Measurements from ENCODE around the gene DCANP1. TPM values are rescaled to one million over a fixed set of nuclear protein-coding genes. Genes with fewer than 3 reads are reported as not detected.

The DCANP1 gene
- total RNA-seq, 1 experiment from 2014 or later = not detected

DNA sequence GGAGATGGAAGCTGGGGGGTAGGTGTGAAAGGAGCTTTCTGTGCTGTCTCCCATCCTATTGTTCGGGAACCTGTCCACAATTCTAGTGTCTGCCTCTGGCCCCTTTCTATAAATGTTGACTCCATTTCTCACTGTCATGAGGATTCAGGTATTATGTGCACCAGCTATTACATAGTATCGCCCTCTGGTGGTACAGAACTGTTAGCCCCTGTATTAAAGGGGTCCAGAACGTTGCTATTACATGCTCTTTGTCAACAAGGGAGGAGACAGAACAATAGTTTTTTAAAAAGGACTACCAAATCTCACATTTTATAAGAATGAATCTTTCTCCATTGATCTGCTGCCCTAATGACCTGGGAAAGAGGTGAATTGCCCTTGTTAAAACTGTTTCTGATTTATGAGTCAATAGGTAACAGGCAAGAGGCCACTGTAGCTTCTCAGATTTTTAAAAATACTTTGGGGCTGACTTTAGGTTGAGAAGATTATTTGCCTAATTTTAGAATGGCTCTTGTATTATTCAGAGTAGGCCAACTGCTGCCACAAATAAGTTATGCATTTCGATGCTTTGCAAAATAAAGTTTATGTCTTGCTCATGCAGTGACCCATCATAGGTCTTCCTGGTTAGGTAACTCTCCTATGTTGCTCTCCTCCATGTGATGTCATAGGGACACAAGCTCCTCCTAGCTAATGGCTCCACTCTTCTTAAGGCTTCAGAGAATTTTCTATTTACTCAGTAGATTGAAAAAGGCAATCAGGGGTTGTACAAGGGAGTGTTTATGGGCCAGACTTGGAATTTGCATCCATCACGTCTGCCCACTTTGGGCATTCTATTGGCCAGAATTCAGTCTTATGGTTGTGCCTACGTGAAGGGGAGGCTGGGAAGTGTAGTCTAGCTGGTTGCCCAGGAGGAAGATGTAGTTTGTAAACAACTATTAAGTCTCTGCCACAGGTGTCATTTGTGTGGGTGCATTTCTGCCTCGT is 20.8 kb downstream of the DCANP1 start:
- H3K4me1 Mint-ChIP-seq (ENCODE audit: insufficient read depth, unreplicated experiment) = no peaks in the 10 kb centered on the region
- peaks cover 7% of the 10 kb centered on the region for H3K9me3 Mint-ChIP-seq (ENCODE audit: unreplicated experiment)
- intact Hi-C loops (cut with micrococcal nuclease) = loop anchor here (5.0 to 10.0 kb wide), 3 partner anchors 39 to 219 kb away; no protein-coding TSS in a partner anchor
- no peaks in the 10 kb centered on the region for H3K36me3 Mint-ChIP-seq (ENCODE audit: insufficient read depth, unreplicated experiment)
- no peak overlapping the region for H3K4me3 Mint-ChIP-seq (ENCODE audit: unreplicated experiment)
- POLR2A ChIA-PET = interaction anchor here (0.8 to 2.7 kb wide), 5 partner anchors 8 to 47 kb away, joined by 4 to 10 read pairs (median 5); partner anchors contain the start of gene MACROH2A1
- H3K27ac Mint-ChIP-seq (ENCODE audit: low read depth, unreplicated experiment) = no peak overlapping the region
- BruUV-seq (replicated peaks) = no TSS peak
- DNase-seq (ENCODE audit: unreplicated experiment) = peak; percentile 82
- peaks cover 9% of the 10 kb centered on the region for H3K27me3 Mint-ChIP-seq (ENCODE audit: insufficient read depth, unreplicated experiment)
- TF ChIP-seq, protein P1, sequence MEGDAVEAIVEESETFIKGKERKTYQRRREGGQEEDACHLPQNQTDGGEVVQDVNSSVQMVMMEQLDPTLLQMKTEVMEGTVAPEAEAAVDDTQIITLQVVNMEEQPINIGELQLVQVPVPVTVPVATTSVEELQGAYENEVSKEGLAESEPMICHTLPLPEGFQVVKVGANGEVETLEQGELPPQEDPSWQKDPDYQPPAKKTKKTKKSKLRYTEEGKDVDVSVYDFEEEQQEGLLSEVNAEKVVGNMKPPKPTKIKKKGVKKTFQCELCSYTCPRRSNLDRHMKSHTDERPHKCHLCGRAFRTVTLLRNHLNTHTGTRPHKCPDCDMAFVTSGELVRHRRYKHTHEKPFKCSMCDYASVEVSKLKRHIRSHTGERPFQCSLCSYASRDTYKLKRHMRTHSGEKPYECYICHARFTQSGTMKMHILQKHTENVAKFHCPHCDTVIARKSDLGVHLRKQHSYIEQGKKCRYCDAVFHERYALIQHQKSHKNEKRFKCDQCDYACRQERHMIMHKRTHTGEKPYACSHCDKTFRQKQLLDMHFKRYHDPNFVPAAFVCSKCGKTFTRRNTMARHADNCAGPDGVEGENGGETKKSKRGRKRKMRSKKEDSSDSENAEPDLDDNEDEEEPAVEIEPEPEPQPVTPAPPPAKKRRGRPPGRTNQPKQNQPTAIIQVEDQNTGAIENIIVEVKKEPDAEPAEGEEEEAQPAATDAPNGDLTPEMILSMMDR (IDR thresholded peaks at IDR 0.05; ENCODE audit: unreplicated experiment) = peak; percentile 81
- CTCF ChIA-PET = interaction anchor here (0.6 to 4.0 kb wide), 59 partner anchors 8 to 730 kb away, joined by 3 to 60 read pairs (median 4); partner anchors contain the start of gene IL9

DNA sequence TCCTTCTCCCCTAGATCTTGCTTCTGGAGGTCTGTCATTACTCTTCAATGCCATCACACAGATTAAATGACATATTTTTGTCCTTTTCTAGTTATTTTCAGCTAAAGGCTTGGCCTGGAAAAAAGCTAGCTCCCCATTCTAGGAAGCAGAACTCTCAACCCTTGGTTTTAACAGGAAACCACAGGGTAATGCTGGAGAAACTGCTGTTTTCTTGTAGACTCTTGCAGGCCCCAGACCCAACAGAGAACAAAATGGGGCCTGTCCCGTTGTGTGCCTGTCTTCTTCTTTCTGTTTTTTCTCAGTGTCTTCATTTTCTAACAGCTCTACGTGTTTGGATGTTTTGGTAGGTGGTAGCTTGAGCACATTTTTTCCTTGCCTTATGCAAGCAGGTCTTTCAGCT is 21.5 kb downstream of the DCANP1 start:
- ChIA-PET POLR2A (interaction anchor here (0.8 to 2.7 kb wide), 5 partner anchors 8 to 46 kb away, joined by 4 to 10 read pairs (median 5); partner anchors contain the start of gene MACROH2A1), CTCF (interaction anchor here (0.6 to 4.0 kb wide), 52 partner anchors 8 to 731 kb away, joined by 3 to 60 read pairs (median 4); partner anchors contain the start of gene IL9)
- no peak overlapping the region for H3K4me3 Mint-ChIP-seq (ENCODE audit: unreplicated experiment)
- intact Hi-C loops (cut with micrococcal nuclease) = loop anchor here (5.0 to 10.0 kb wide), 3 partner anchors 38 to 218 kb away; no protein-coding TSS in a partner anchor
- no peak for DNase-seq (ENCODE audit: unreplicated experiment)
- peaks cover 17% of the 10 kb centered on the region for H3K27me3 Mint-ChIP-seq (ENCODE audit: insufficient read depth, unreplicated experiment)
- TF ChIP-seq, protein P1 (IDR thresholded peaks at IDR 0.05; ENCODE audit: unreplicated experiment) = no peak
- H3K9me3 Mint-ChIP-seq (ENCODE audit: unreplicated experiment) = peaks cover 7% of the 10 kb centered on the region
- H3K36me3 Mint-ChIP-seq (ENCODE audit: insufficient read depth, unreplicated experiment) = no peaks in the 10 kb centered on the region
- no TSS peak for BruUV-seq (replicated peaks)
- H3K4me1 Mint-ChIP-seq (ENCODE audit: insufficient read depth, unreplicated experiment) = no peaks in the 10 kb centered on the region
- H3K27ac Mint-ChIP-seq (ENCODE audit: low read depth, unreplicated experiment) = no peak overlapping the region

DNA sequence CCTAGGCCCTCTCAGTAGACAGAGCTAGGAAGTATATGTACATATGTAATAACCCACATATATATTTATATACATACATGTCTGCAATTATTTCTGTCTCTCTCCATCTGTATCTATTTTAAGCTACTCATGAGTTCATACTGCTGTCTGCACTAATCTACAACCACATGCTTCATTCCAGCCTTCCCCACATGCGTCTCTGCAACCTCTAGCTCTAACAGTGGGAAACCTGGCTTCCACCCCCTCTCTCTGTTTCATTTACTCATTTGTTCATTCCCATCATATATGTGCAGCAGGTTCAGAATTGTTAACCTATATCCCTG is 23.3 kb downstream of the DCANP1 start:
- CTCF ChIA-PET = interaction anchor here (0.6 to 4.0 kb wide), 9 partner anchors 10 to 516 kb away, joined by 3 to 27 read pairs (median 5); no protein-coding TSS in a partner anchor
- H3K4me1 Mint-ChIP-seq (ENCODE audit: insufficient read depth, unreplicated experiment) = no peaks in the 10 kb centered on the region
- DNase-seq (ENCODE audit: unreplicated experiment) = no peak
- H3K36me3 Mint-ChIP-seq (ENCODE audit: insufficient read depth, unreplicated experiment) = no peaks in the 10 kb centered on the region
- BruUV-seq (replicated peaks) = no TSS peak
- intact Hi-C loops (cut with micrococcal nuclease) = loop anchor here (10.0 kb wide), 1 partner anchor 59 kb away; no protein-coding TSS in a partner anchor
- H3K27ac Mint-ChIP-seq (ENCODE audit: low read depth, unreplicated experiment) = no peak overlapping the region
- TF ChIP-seq, protein P1 (IDR thresholded peaks at IDR 0.05; ENCODE audit: unreplicated experiment) = no peak
- H3K9me3 Mint-ChIP-seq (ENCODE audit: unreplicated experiment) = peaks cover 6% of the 10 kb centered on the region
- H3K4me3 Mint-ChIP-seq (ENCODE audit: unreplicated experiment) = no peak overlapping the region
- H3K27me3 Mint-ChIP-seq (ENCODE audit: insufficient read depth, unreplicated experiment) = peaks cover 35% of the 10 kb centered on the region
- POLR2A ChIA-PET = interaction anchor here (1.1 to 1.7 kb wide), 5 partner anchors 12 to 130 kb away, joined by 3 to 4 read pairs (median 3); no protein-coding TSS in a partner anchor
